Stimulated activated CD4-positive, alpha-beta T cell treated with anti-CD3 and anti-CD28 coated beads, Interleukin-15, amount 100 ng/mL, for 48 hours (primary cell): ENCODE results near the gene PXDC1.

Experiments used
- DNase-seq, 2 donors: peaks; one replicate each; pipeline ENCODE4 v3.0.0-alpha.2; 2020; ENCODE audit warnings: low read depth in 2 of 2

PXDC1 gene

DNA sequence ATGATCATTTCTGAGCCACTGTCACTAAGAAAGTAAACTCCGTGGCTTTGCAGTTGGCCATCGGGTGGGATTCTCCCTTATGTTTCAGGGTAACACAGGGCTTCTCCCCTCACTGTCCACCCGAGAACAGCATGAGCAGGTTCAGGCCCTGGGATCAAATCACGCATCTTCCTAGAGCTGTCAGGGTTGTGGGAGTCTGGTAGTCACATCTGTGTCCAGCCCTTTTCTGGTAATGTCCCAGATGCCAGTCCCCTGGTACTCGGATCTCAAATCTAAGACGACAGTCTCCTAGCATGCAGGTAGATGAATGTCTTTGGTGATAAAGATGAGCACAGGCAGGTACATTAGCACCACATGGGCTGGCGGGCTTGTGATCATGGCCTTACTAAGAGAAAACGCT, 4.8 kb downstream of the PXDC1 start:
- no peak for DNase-seq

DNA sequence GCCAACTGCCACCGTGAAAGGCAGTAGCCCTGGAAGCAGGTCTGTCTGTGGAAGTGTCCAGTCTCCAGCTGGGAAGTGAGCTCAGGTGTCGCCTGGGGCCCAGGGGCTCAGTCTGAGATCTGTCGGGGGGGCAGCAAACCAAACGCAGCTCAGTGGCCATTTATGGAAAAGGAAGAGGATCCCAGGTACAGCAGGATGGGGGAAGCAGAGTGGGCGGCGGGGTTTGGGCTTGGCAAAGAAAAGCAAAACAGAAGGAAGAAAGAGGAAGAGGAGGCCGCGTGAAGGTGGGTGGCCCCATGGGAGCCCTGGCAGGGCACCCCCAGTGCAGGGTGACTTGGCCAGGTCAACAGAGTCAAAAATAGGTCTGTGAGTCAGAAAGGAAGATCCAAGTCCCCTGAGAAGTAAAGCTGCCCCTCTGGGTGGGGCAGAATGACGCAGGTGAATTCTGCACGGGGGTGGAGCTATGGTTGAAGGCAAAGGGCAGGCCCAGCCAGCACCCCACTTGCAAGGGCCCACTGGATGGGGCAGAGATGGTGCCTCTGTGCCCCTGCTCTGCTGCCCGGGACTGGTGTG, 5.3 kb downstream of the PXDC1 start:
- no peak for DNase-seq

DNA sequence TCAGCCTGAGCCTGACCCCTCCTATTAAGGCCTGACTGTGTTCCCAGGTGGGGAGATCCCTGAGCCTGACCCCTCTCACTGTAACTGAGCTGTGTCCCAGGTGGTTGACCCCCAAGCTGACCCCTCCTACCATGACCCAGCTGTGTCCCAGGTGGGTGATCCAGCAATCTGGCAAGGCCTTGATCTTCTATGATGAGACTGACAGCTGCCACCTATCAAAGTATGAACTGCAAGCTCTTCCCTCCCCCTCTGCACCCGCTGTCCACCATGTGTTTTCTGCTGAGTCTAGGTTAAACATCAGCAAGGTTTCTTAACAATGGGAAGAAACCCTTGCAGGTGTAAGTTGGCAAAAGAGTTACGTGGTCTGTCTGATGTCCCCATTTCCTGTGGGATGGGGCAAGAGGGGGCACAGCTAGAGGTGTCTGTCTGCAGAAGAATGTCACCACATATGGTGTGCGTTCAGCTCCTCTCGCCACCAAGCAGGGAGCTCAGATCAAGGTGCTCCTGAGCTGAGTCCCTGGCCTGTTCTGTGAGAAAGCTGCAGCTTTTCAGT, 5.9 kb downstream of the PXDC1 start:
- no peak for DNase-seq

DNA sequence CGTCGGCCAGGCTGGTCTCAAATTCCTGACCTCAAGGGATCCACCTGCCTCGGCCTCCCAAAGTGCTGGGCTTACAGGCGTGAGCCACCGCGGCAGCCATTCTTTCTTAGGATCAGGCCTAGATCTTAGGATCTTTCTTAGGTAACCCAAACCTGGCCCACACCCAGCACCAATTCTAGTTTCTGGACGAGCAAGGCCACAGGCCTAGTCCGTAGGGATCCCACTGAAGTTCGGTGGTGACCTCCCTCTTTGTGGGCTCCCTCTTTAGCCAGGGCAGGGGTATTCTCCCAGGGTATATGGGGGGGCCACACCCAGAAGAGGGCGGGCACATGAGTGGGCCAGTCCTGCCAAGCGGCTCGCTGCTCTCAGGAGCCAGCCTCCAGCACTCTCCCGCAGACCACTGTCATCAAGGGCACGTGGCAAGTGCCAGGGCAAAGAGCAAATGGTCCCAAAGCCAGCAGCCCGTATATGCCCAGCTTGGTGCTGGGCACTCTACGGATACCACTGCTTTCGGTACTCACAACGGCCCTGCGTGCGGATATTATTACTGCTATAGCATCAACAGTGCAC, 6.5 kb downstream of the PXDC1 start:
- no peak for DNase-seq

DNA sequence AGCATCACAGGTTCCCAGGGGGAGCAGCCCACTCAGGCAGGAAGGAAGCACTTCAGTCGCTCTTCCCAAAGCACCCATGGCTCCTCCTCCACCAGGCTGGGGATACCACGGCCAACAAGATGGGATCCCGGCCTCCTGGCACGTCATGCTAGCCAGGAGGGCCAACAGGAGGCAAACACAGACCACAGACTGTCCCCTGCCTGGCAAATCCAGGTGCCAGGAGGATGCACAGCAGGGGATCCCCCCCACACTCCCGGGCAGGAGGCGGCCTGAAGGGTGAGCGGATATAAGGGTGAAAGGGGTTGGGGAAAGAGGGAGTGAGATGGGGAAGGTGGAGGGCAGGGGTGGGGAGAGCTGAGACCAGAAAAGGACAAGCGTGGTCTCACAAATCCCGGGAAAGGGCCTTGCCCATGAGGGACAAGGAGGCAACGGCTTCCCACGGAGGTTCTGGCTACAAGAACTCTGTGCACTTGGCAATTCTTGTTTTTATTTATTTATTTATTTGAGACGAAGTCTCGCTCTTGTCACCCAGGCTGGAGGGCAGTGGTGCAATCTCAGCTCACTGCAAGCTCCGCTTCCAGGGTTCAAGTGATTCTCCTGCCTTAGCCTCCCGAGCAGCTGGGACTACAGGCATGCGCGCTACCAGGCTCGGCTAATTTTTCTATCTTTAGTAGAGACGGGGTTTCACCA, 7.2 kb downstream of the PXDC1 start:
- DNase-seq, result no peak

DNA sequence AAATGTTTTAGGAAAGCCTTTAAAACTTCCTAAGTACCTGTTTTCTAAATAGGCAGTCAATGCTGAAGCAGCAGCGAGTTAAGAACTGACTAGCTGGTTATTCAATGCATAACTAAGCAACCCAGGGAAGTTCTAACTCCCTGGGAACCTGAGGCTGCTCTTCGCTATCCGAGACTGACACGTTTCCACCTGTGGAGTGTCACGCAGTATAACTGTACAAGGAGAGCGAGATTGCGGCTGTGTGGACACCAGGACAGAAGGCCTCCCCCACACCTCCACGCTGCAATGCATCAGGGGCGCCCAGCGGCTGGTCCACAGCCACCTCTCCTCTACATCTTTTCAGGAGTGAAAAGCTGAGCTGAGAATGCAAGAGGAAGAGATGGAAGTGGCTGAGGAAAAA, 8.0 kb downstream of the PXDC1 start:
- no peak for DNase-seq

DNA sequence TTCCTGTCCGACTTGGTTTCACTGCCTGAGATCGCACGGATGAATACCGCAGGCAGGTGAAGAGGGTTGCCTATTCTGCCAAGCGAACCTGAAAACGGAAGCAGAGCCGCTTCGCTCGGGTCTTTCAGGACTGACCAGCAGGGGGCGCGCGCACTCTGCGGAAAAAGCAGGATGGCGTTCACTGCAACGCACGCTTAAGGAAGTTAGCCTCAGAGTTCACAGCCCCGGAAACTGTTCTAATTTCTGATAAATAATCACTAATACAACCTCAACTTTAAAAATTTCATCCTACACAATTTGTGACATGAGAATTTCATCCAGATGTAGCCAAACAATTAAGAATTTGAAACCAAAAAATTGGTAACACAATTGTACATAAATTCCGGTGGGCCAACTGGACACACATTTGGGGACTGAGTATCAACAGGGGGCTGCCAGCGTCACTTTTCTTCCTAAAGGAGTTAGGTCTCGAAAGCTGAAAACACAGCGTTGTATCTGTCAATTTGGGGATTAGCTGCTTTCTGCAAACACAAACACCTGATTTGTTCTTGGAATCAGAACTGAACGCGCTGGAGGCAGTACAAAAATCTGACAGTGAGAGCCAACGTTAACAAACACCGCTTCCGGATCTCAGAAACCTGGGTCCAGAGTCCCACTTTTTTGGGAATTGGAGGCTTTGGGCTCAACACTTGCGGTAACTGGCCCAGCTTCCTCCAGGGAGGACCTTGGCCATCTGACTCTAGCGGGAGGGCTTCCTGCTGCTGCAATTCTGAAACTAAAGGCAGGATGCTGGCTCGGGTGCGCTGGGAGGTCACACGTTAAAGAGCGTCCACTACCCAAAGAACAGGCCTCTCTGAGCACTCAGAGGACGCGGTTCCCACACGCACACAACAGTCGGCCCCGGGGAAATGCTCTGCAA, 8.8 kb downstream of the PXDC1 start:
- peak; percentile 78 to 84 for DNase-seq

DNA sequence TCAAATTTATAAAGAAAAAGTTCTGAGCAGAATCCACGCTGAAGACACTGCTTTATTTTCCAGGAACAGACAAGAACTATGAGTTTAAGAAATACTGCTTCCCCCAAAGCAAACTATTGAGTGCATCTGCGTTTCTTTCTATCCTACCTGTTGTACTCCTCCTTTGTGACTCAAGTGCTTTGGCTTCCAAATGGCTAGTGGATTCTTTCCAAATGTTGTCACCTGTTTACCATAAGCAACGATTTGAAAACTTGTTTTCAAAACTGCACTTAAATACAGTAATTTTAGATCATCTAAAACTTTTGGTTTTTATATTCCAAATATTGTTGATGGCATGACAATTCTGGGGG, 9.5 kb downstream of the PXDC1 start:
- DNase-seq, result no peak

DNA sequence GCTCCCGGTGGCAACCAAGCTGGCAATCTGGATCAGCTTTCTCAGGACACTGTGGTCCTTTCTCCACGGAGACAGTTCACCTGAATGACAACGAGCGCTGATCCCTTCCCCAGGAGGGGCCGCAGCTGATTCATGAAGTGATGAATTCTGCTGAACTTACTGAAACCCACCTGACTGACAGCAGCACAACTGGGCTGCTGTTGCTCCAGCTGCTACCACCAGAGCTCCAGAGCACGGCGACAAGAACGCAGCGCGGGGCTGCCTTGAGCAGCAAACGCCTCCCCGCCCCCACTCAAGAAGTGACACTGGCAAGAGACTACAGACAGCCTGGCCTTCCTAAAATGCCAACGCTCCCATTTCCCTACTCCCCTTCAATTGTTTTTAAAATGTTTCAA, 10.0 kb downstream of the PXDC1 start:
- no peak for DNase-seq

DNA sequence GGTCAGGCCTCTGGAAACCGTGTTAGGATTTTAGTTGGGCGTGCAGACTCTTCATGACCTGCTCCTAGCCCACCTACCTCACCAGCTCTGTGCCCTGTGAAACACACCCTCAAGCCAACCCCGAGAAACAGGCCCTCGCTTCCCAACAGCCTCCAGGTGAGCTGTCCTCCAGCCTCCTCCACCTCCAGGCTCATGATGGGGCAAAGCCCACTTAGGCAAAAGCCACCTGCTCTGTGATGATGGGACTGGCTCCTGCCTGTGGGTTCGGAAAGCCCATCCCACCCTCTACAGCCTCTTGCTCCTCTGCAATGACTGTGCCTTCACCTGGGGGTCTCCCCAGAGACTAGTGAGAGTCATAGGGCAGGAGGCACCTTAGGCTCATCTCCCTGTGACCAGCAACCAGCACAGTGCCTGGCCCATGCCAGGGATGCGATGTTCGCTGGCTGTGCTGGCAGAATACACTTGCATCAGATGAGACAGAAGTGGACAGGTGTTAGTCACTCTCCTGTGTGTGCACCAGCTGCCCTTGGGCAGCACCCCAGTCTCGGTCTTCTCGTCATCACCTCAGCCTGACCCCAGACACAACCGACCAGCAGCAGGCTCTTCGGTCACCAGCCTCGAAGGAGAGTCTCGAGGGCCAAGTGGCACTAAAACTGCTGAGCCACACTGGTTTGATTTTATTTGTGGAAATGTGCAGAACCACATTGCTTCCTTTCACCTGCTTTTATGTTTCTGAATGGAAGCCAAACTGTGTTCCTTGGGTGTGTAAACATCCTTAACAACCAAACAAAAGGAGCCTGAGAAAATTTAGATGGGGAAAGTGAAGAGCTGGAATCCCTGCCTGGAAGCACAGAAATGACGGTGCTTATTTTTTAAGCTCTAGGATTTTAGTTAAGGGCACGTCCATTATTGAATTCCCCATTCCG, 10.7 kb downstream of the PXDC1 start:
- DNase-seq, result no peak

DNA sequence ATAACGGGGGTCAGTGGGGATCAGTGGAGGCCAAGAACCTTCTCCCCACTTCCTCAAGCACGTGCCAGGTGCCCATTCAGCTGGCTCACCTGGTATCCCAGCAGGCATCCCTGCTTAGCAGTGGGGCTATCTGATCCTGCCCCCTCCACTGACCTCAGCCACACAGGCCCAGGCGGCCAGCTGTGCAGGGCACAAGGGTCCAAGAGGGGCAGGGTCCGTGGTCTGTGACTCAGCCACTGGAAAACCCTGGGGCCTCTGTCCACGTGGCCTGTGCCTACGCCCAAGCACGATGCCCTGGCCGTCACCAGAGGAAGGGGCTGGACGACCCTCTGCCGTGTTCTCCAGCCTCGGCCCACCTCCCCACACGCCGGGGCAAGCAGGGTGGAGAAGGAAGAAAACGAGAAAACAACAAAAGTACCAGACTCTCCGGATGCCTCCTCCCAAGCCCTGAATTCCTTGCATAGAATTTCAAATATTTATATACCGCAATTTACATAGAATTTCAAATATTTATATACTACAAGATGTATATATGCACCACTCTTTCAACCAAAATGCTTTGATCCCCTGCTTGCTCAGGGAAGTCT, 12.1 kb downstream of the PXDC1 start:
- no peak for DNase-seq

DNA sequence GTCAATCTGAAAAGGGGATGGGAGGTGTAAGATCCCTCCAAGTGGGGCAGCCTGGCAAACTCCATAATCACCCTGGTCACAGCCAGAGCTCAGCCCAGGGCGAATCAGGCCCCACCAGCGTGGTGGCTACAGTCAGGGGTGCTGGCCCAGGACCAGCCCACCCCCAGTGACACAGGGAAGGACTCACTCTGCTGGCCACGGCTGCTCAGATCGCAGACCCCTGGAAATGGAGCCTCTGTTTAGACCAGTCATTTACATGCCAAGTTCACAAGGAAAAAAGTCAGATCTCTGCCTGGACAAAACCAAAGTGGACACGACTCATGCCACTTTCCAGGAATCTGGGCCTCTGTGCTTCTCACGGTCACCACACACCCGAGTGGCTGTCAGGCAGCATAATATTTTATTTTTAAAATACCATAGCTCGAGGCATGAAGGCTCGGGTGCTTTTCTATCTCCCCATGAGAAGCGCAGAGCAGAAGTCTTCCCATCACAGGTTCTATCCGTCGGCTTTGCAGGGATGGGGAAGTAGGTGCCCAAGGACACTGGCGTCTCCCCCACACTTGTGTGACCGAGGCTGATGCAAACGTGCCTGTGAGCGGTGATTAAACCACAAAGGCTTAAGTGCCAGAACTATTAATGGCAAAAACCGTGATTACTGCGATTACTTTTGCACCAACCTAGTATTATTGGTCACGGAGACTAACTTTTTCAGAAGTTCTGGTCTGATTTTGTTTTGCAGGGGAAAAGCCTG, 13.0 kb downstream of the PXDC1 start:
- DNase-seq, result no peak

DNA sequence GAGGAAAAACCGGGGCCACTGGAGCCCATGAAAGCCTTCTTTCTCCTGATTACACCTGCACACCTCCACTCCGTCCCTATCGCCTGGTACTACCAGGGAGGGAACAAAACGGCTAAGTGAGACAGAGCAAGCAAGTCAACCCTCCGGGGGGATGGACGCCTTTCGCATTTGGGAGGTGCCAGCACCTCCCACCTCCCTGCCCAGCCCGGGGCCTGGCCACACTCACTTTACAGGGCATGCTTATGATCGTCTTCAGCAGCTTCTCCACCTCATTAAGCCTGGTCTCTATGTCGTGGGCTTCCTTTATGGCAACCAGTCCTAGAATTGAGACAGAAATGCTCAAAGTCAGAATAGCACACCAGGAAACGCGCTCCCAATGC, 13.7 kb downstream of the PXDC1 start:
- no peak for DNase-seq

DNA sequence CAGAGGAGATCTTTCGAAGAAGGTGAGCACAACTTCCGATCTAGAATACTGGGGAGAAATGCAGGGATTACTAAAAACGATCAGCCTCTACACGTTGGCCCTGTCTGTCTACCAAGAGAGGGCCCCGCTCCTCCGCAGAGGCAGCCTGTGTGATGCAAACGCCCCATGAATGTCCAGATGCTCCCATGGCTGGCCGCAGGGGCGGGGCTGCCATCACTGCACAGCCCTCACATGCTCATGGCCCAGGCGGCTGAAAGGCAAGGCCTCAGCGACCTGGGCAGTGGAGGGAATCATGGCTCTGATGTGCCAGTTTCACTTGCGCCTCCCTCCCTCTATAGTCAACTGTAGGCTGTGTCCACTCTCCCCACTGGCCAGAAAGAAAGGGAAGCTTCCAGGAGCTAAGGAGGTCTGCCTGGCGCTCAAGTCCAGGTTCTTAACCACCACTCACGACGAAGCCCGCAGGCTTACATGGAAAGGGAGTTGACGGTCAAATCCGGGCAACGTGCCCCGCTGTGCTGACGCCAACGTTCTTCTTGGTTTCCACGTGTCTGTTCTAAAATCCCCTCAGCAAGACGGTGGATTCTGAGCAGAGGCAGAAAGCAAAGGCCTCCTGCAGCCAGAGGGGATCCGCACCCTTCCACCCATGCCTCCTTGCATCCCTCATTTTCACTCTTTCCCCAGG, 14.2 kb downstream of the PXDC1 start:
- no peak for DNase-seq

DNA sequence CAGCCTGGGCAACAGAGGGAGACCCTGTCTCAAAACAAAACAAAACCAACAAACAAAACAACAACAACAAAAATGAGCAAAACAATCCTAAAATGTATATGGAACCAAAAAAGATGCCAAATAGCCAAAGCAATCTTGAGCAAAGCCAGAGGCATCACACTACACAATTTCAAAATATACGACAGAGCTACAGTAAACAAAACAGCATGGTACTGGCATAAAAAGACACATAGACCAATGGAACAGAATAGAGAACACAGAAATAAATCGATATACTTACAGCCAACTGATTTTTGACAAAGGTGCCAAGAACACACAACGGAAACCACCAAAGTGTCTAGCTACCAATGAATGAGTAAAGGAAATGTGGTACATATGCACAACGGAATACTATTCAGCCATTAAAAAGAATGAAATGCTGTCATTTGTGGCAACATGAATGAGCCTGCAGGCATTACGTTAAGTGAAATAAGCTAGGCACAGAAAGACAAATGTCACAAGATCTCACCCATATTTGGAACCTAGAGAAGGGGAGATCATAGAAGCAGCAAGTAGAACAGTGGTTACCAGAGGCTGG, 16.4 kb downstream of the PXDC1 start:
- no peak for DNase-seq

DNA sequence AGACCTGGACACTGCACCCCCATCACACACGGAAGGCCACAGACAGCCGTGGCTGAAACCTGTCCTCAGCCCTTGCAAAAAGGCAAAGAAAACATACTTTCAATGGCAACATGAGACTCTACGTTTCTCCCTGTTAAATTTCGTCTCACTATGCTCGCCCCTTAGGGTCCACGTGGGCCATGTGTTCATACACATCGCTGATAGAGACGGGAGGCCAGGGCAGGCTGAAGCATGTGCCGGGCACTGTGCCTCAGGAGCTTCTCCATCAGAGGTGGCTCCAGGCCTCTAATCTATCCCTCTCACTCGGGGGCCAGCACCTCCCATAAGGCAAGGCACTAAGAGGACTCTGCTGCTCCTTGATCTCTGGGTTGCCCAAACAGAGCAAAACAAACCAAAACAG, 17.5 kb downstream of the PXDC1 start:
- no peak for DNase-seq

DNA sequence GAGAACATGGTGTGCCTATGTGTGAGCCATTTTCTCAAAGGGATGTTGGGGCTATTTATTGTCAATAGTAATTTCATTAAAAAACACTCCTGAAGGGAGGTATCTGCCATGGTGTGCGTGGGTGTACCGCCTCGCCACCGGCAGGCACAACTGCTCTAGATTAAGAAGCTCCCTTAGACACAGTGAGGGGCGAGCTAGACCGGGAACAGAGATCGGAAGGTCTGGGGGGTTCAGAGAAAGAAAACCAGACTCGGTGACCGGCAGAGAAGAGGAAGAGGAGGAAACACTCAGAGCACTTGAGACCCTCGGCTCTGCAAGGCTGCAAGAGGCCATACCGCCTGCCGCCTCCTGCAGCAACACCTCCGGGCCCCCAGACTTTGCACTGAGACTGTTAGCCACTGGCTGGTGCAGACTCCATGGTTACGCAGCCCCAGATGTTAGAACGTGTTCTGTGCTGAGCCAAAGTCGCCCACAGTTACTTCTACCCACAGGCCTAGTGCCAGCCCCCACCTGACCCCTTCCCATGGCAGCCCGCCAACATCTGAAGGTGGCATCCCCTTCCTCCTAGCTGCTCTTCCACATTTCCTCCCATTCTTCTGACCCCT, 18.1 kb downstream of the PXDC1 start:
- DNase-seq, result no peak

DNA sequence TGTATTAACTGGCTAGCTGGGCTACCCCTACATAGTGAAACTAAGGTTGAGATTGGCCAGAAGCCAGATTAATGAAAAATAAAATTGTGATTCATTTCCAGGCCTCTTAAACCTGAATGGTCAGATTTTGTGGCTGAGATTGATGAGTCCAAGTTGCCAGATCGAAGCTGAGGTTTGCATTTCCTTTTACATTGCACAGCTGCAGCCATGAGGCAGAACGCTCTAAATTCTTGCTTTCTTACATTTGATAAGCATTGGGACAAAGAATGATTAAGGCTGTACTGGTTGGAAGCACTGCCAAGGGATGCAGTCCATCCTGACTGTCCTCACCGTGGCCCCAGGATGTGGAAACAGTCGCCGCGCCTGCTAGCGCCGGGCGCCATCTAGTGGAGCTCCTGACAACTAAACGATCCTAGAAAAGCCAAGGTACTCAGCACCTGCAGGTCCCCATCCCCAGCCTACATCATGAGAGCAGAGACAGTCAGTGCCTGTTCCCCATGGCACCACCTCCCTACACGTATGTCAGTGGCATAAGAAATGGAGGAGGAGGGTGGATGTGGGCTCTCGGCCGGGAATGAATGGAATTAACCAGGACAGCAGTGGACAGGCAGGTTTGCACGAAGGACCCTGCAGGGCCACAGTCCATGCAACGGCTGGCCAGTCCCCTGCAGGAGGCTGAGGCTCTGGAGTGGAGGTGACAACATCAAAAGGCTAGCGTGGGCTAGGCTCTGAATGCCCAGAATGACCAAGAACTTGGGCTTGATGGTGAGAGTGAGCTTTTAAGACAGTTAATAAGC, 19.0 kb downstream of the PXDC1 start:
- peak; percentile 29 to 57 for DNase-seq
